ENCODE data around the gene SLC6A17.

Gene SLC6A17

DNA sequence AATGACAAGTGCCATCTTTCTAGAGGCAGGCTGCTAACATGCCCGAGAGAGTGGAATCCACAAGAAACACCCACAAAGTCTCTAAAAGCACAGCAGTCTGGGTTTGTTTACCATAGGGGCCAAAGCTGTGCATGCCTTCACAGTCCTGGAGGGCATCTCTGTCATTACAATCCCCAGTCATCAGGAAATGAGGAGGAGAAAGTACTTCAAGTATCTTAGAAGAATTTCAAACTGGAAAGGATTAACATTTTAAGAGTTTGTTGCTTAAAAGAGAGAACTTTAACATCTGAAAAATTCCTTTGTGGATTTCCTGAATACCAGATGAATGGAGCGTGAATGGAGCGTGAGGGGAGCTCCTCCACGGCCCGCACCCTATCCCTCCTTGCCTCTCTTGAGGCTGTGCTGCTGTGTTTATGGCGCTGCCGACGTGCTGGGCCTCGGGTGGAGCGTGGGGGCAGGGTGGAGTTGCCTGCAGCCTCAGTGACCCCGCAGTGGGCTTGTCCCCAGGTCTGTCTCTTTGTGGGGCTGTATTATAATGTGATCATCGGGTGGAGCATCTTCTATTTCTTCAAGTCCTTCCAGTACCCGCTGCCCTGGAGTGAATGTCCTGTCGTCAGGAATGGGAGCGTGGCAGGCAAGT lies 23.3 kb downstream of the SLC6A17 start:
- DNase-seq (ENCODE audit: low read depth, low spot score), result no peak

GRCh38 chr1:110174961-110175360 lies 24.7 kb downstream of the SLC6A17 start:
- no peak for DNase-seq (ENCODE audit: low read depth, low spot score)

DNA sequence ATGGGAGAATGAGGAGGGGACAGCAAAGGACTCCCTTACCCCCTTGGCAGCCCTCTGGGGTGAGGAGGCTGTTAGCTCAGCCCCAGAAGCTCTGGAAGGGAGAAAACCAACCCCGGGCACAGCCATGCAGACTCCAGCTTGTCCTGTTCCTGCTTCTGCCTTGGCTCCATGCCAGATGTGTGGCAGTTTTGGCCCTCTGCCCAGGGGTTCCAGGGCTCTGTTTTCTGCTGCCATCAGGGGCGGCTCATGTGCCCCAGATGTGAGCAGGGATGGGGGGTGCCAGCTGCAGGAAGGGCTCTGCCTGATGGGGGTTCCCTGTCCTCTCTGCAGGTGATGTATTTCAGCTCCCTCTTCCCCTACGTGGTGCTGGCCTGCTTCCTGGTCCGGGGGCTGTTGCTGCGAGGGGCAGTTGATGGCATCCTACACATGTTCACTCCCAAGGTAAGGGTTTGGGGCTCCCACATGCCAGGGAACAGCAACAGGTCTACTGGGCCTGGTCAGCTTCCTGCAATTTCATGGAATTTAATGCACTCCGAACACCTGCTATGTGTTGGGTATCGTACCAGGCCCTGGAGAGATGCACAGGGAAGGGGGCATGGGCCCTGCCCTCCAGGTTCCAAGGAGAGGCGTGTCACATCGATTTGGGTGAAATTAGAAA lies 26.1 kb downstream of the SLC6A17 start:
- DNase-seq (ENCODE audit: low read depth, low spot score), result no peak

DNA sequence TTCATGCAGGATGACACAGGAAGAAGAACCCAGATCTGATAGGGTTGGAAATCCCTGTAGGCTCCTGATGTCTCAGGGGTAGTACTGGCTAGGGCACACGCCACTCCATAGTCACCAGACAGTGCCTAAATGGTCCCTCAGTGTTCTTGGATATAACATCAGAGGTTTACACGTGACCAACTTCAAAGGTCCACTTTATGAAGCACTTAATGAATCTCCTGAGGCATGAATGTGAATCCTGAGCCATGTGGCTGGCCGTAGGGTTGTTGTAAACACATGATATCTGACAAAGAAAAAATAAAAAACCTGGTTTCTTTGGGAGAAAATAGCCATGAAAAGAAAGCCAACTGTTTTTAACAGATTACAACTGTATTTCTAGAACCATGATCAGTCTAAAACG lies 27.5 kb downstream of the SLC6A17 start:
- no peak for DNase-seq (ENCODE audit: low read depth, low spot score)

DNA sequence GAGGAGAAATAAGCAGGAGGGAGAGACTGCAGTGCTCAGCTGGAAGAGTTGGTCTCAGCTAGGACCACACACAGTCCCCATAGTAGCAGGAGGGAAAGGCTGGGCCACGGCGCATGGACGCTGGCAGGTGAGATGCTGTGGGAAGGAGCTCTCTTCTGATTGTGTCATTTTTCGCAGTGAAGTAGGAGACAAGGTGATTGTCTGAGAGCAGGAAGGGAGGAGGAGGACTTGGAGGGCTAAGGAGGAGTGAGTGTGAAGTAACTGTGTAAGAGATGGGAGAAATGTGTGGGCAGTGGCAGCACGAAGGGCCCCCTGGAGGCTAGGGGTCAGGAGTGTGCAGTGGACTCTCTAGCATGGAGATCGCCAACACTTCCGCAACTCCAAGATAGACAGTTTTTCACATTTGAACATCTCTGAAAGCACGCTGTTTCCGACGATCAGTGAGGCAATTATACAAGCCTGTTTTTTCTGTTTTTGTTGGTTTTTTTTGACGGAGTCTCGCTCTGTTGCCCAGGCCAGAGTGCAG lies 33.4 kb downstream of the SLC6A17 start:
- DNase-seq (ENCODE audit: low read depth, low spot score), result no peak

DNA sequence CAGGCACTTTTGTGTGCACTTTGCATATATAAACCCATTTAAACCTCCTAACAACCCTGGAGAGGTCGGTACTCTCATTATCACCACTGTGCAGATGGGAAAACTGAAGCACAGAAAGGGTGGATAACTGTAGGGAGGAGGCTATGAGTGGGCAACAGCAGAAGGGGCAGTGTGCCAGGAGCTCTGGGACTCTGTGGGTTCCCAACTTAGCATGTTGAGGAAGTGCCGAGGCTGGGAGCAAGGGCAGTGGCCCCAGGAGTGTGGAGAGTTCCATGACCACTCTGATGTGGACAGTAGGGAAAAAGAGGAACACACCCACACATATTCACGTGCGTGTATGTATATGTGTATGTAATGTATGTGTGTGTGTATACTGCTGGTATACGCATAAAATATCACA lies 34.2 kb downstream of the SLC6A17 start:
- no peak for DNase-seq (ENCODE audit: low read depth, low spot score)

DNA sequence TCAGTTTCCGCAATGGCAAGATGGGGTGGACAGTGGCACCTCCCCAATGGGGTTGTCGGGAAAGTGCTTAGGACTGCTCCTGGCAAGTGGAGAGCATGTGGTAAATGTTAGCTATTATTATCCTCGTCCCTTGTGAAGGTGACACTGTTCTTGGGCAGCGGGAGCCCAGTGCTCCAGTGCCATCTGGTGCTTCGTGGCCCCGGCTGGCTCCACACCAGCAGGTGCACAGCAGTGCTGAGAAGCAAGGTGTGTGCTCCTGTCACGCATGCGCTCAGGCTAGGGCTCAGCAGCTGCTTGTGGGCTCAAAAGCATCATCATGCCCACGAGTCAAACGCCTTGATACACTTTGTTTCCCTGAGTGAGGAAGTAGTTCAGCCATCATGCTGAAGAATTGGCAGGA lies 34.9 kb downstream of the SLC6A17 start:
- DNase-seq (ENCODE audit: low read depth, low spot score), result no peak

- DNase-seq (ENCODE audit: low read depth, low spot score), result no peak
Measured at GRCh38 chr1:110186558-110186957, 36.3 kb downstream of the SLC6A17 start.

- no peak for DNase-seq (ENCODE audit: low read depth, low spot score)
Measured at GRCh38 chr1:110187139-110187890, 37.0 kb downstream of the SLC6A17 start.

DNA sequence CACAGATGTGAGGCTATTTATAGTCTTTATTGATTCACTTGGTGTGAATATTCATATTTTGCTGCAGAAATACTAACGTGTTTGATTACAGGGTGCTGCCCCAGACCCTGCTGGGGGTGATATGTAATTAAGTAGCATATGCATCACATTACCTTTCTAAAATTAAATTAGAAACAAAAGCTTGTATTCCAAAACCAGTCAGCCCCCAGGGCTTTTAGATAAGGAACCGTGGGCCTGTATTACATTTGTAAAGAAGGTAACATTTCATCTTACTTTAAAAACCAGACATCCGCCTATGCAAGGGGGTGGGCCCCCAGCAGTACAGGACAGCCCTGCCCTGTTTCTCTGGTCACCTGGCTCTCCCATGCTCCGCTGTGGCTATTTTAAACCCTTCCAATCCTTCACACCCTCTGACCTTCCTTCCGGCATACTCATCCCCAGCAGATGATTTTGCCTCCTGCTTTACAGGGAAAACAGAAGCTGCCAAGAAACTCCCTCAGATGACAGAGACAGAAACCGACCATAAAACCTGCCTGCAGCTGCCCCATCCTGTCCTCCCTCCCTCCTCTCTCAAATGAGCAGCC lies 37.8 kb downstream of the SLC6A17 start:
- no peak for DNase-seq (ENCODE audit: low read depth, low spot score)

DNA sequence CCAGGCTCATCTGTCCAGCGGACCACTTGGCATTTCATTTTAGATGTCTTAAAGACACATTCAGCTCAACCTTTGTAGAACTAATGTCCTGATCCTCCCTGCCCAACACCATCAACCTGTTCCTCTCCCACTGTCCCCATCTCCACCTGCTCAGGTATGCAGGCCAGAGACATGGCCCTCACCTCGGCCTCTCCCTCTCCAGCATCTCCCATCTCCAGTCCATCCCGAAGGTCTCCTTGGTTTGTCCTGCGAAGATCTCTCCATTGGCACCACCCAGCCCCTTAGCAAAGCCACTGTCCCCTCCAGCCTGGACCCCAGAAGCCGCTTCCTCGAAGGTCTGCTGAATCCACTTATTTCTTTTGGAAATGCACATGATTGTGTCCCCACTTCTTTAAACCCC lies 38.9 kb downstream of the SLC6A17 start:
- no peak for DNase-seq (ENCODE audit: low read depth, low spot score)

GRCh38 chr1:110190282-110190929 lies 40.1 kb downstream of the SLC6A17 start:
- DNase-seq (ENCODE audit: low read depth, low spot score), result no peak

DNA sequence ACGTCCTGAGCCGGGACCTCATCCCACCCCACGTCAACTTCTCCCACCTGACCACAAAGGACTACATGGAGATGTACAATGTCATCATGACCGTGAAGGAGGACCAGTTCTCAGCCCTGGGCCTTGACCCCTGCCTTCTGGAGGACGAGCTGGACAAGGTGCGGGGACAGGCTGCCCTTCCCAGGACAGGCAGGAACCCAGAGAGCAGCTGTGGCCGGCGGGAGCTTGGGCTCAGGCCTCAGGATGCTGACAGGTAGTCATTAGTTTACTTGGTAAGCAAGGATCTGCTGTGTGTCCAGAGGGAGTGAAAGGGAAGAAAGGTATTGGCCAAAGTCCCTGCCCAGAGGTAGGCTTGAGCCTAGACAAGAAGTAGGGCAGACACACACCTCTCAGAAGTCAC lies 42.2 kb downstream of the SLC6A17 start:
- DNase-seq (ENCODE audit: low read depth, low spot score), result no peak

- no peak for DNase-seq (ENCODE audit: low read depth, low spot score)
Measured at GRCh38 chr1:110195196-110195595, 44.9 kb downstream of the SLC6A17 start.

DNA sequence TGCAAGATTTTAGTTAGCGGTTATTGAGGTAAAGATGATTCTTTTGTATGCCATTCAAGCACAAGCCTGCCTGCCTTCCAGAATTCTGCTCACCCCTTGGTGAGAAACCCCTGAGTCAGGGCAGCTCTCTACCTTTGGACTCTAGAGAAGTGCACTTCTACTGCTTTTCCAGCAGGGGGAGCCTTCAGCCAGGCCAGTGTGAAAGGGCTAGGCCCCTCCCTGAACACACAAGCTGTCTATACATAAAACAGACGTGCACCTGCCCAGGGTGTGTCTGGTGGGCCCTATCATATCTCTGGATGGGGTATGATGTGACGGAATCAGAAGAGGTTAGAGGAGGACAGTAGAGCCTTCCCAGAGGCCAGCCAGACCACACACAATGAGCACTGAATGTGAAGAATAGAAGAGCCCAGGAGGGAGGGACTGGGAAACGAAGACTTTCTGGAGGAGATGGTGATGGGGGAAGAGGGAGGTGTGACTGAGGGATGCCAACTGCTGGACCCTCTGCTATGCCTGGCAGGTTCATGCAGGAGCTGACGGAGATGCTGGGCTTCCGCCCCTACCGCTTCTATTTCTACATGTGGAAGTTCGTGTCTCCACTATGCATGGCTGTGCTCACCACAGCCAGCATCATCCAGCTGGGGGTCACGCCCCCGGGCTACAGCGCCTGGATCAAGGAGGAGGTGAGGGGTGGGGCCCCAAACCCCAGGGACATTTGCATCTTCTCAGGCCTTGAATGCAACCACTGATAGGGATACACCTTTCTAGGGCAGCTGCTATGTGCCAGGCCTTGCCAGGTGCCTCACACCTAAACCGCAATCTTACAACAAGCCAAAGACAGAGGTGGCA lies 46.8 kb downstream of the SLC6A17 start:
- DNase-seq (ENCODE audit: low read depth, low spot score), result no peak

GRCh38 chr1:110197905-110198629 lies 47.8 kb downstream of the SLC6A17 start:
- DNase-seq (ENCODE audit: low read depth, low spot score), result no peak

- DNase-seq (ENCODE audit: low read depth, low spot score), result no peak
Measured at GRCh38 chr1:110198746-110199145, 48.5 kb downstream of the SLC6A17 start.

- DNase-seq (ENCODE audit: low read depth, low spot score), result no peak
Measured at GRCh38 chr1:110200190-110200589, 49.9 kb downstream of the SLC6A17 start.

GRCh38 chr1:110200666-110201065 lies 50.4 kb downstream of the SLC6A17 start:
- DNase-seq (ENCODE audit: low read depth, low spot score), result no peak

- DNase-seq (ENCODE audit: low read depth, low spot score), result no peak
Measured at GRCh38 chr1:110201157-110201825, 51.0 kb downstream of the SLC6A17 start.
